Measurements from ENCODE around the gene PARD3B. TPM values are rescaled to one million over a fixed set of nuclear protein-coding genes. Genes with fewer than 3 reads are reported as not detected.

The PARD3B gene
- total RNA-seq, 1 experiment from 2014 or later, result 2.0 TPM

DNA sequence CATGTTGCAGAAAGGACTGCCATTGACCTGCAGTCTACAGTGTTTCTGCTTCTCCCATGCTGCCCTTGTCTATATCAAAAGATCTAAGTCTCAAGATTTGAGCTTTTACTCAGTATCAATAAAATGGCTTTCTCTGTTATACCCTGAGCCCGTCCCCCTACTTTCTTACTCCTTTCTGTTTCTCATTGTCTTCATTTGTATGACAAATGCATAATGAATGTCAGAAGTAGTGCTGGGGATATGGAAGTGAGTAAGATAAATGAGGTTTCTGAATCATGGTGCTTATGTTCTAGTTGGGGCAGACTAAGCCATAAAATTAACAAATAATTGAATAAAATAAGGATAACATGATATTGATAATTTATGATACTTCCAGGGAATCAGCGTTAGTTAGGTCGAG, 128.6 kb downstream of the PARD3B start:
- RAD21 ChIA-PET (ENCODE audit: low non-redundant PET in 1 of 2, low total read pairs in 2 of 2, uncharacterized antibody in 2 of 2, unreplicated experiment in 2 of 2), result no interaction called here

DNA sequence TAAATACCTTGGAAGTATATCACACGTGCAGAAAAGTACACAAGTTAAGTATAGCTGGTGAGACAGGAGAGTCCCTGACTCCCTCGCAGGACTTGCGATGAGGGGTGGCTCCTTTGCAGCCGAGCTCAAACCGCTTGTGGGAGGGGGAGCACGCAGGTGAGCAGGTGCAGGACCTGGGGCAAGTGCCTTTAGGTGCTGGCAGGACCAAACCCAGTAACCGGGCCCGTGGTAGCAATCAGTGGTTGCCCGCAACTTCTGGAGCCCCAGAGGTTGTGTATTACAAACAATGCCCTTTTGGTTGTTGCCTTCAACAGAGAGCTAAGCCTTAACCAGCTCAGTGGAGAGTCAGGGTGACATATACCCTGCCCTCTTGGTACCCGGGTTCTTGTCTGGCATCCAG, 132.8 kb downstream of the PARD3B start:
- Histone ChIP-seq H3K4me3 (replicated peaks in 1 of 2; ENCODE audit: low read depth in 1 of 2, low read length in 2 of 2) (no peak overlapping the region), H3K27ac (ENCODE audit: low read depth, low read length) (no peak overlapping the region), H3K36me3 (ENCODE audit: control insufficient read depth in 1 of 2, insufficient read depth in 2 of 2, low read length in 2 of 2) (no peaks in the 10 kb centered on the region), H4K20me1 (ENCODE audit: insufficient read depth) (no peaks in the 10 kb centered on the region), H3K79me2 (ENCODE audit: insufficient read depth, low read length) (no peaks in the 10 kb centered on the region), H3K9ac (ENCODE audit: low read length) (no peak overlapping the region), H3K9me2 (ENCODE audit: insufficient read depth) (no peaks in the 10 kb centered on the region), H3K4me1 (ENCODE audit: control insufficient read depth in 1 of 2, insufficient read depth in 2 of 2, low read length in 2 of 2) (no peaks in the 10 kb centered on the region), H3K4me2 (ENCODE audit: low read length) (no peak overlapping the region), H3K9me3 (ENCODE audit: control insufficient read depth in 1 of 2, insufficient read depth in 1 of 2, low read depth in 1 of 2, low read length in 2 of 2) (no peaks in the 10 kb centered on the region), H3K27me3 (ENCODE audit: insufficient read depth, low read length) (no peaks in the 10 kb centered on the region), H2AFZ (ENCODE audit: low read depth, low read length, poor library complexity, severe bottlenecking) (no peak overlapping the region)
- DNase-seq (ENCODE audit: low read depth, low spot score), result no peak
- ChIA-PET RAD21 (ENCODE audit: low non-redundant PET in 1 of 2, low total read pairs in 2 of 2, uncharacterized antibody in 2 of 2, unreplicated experiment in 2 of 2) (no interaction called here), POLR2A (no interaction called here), CTCF (no interaction called here)
- BruUV-seq (replicated peaks), result no TSS peak
- ATAC-seq, result no peak
- intact Hi-C loops (cut with micrococcal nuclease), result no loop called here
- TF ChIP-seq POLR2A (IDR thresholded peaks at IDR 0.05; ENCODE audit: borderline replicate concordance, extremely low read depth, insufficient read depth, insufficient read length) (no peak), POLR2AphosphoS5 (IDR thresholded peaks at IDR 0.05; ENCODE audit: low read depth, low read length) (no peak), EGR1 (IDR thresholded peaks at IDR 0.05; ENCODE audit: low read depth) (no peak), EZH2 (IDR thresholded peaks at IDR 0.05) (no peak), RAD21 (IDR thresholded peaks at IDR 0.05; ENCODE audit: low read depth) (no peak), CEBPB (IDR thresholded peaks at IDR 0.05; ENCODE audit: low read depth) (no peak), CBX3 (IDR thresholded peaks at IDR 0.05; ENCODE audit: low read depth) (no peak), SIN3A (IDR thresholded peaks at IDR 0.05; ENCODE audit: low read depth) (no peak), FOSL1 (IDR thresholded peaks at IDR 0.05; ENCODE audit: low read depth) (no peak)
- TF ChIP-seq, protein P1, sequence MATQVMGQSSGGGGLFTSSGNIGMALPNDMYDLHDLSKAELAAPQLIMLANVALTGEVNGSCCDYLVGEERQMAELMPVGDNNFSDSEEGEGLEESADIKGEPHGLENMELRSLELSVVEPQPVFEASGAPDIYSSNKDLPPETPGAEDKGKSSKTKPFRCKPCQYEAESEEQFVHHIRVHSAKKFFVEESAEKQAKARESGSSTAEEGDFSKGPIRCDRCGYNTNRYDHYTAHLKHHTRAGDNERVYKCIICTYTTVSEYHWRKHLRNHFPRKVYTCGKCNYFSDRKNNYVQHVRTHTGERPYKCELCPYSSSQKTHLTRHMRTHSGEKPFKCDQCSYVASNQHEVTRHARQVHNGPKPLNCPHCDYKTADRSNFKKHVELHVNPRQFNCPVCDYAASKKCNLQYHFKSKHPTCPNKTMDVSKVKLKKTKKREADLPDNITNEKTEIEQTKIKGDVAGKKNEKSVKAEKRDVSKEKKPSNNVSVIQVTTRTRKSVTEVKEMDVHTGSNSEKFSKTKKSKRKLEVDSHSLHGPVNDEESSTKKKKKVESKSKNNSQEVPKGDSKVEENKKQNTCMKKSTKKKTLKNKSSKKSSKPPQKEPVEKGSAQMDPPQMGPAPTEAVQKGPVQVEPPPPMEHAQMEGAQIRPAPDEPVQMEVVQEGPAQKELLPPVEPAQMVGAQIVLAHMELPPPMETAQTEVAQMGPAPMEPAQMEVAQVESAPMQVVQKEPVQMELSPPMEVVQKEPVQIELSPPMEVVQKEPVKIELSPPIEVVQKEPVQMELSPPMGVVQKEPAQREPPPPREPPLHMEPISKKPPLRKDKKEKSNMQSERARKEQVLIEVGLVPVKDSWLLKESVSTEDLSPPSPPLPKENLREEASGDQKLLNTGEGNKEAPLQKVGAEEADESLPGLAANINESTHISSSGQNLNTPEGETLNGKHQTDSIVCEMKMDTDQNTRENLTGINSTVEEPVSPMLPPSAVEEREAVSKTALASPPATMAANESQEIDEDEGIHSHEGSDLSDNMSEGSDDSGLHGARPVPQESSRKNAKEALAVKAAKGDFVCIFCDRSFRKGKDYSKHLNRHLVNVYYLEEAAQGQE (IDR thresholded peaks at IDR 0.05; ENCODE audit: low read depth), result no peak
- TF ChIP-seq, protein P2, sequence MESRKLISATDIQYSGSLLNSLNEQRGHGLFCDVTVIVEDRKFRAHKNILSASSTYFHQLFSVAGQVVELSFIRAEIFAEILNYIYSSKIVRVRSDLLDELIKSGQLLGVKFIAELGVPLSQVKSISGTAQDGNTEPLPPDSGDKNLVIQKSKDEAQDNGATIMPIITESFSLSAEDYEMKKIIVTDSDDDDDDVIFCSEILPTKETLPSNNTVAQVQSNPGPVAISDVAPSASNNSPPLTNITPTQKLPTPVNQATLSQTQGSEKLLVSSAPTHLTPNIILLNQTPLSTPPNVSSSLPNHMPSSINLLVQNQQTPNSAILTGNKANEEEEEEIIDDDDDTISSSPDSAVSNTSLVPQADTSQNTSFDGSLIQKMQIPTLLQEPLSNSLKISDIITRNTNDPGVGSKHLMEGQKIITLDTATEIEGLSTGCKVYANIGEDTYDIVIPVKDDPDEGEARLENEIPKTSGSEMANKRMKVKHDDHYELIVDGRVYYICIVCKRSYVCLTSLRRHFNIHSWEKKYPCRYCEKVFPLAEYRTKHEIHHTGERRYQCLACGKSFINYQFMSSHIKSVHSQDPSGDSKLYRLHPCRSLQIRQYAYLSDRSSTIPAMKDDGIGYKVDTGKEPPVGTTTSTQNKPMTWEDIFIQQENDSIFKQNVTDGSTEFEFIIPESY (IDR thresholded peaks at IDR 0.05; ENCODE audit: extremely low read depth, insufficient replicate concordance, low read length), result no peak
- TF ChIP-seq, protein P3, sequence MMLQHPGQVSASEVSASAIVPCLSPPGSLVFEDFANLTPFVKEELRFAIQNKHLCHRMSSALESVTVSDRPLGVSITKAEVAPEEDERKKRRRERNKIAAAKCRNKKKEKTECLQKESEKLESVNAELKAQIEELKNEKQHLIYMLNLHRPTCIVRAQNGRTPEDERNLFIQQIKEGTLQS (IDR thresholded peaks at IDR 0.05), result no peak

More for the DNA sequence above, 128.6 kb downstream of the PARD3B start:
- Histone ChIP-seq H3K4me1 (ENCODE audit: control insufficient read depth in 1 of 2, insufficient read depth in 2 of 2, low read length in 2 of 2) (no peaks in the 10 kb centered on the region), H4K20me1 (ENCODE audit: insufficient read depth) (no peaks in the 10 kb centered on the region), H3K9ac (ENCODE audit: low read length) (no peak overlapping the region), H3K27me3 (ENCODE audit: insufficient read depth, low read length) (no peaks in the 10 kb centered on the region), H3K36me3 (ENCODE audit: control insufficient read depth in 1 of 2, insufficient read depth in 2 of 2, low read length in 2 of 2) (no peaks in the 10 kb centered on the region), H2AFZ (ENCODE audit: low read depth, low read length, poor library complexity, severe bottlenecking) (no peak overlapping the region), H3K27ac (ENCODE audit: low read depth, low read length) (no peak overlapping the region), H3K4me2 (ENCODE audit: low read length) (no peak overlapping the region), H3K79me2 (ENCODE audit: insufficient read depth, low read length) (no peaks in the 10 kb centered on the region), H3K9me3 (ENCODE audit: control insufficient read depth in 1 of 2, insufficient read depth in 1 of 2, low read depth in 1 of 2, low read length in 2 of 2) (no peaks in the 10 kb centered on the region), H3K9me2 (ENCODE audit: insufficient read depth) (no peaks in the 10 kb centered on the region), H3K4me3 (replicated peaks in 1 of 2; ENCODE audit: low read depth in 1 of 2, low read length in 2 of 2) (no peak overlapping the region)
- POLR2A ChIA-PET, result no interaction called here
- intact Hi-C loops (cut with micrococcal nuclease), result no loop called here
- no peak for TF ChIP-seq EZH2 (IDR thresholded peaks at IDR 0.05)
- TF ChIP-seq POLR2A (IDR thresholded peaks at IDR 0.05; ENCODE audit: borderline replicate concordance, extremely low read depth, insufficient read depth, insufficient read length), result no peak
- TF ChIP-seq SRF (IDR thresholded peaks at IDR 0.05; ENCODE audit: low read depth), result no peak
- no peak for TF ChIP-seq SP1 (IDR thresholded peaks at IDR 0.05; ENCODE audit: low read depth)
- TF ChIP-seq, protein P4, sequence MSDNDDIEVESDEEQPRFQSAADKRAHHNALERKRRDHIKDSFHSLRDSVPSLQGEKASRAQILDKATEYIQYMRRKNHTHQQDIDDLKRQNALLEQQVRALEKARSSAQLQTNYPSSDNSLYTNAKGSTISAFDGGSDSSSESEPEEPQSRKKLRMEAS (IDR thresholded peaks at IDR 0.05), result no peak
- no peak for TF ChIP-seq POLR2AphosphoS5 (IDR thresholded peaks at IDR 0.05; ENCODE audit: low read depth, low read length)
- TF ChIP-seq YY1 (IDR thresholded peaks at IDR 0.05; ENCODE audit: extremely low read depth, insufficient replicate concordance, low read depth, low read length), result no peak
- TF ChIP-seq ELF1 (IDR thresholded peaks at IDR 0.05; ENCODE audit: borderline replicate concordance, low read depth), result no peak
- TF ChIP-seq FOSL1 (IDR thresholded peaks at IDR 0.05; ENCODE audit: low read depth), result no peak
- TF ChIP-seq, protein P3 (IDR thresholded peaks at IDR 0.05), result no peak
- ATAC-seq, result no peak
- DNase-seq (ENCODE audit: low read depth, low spot score), result no peak
- CTCF ChIA-PET, result no interaction called here
- BruUV-seq (replicated peaks), result no TSS peak
